Stomach (tissue), 9 donors: ENCODE measurements around the gene ADAM11. TPM values are rescaled to one million over a fixed set of nuclear protein-coding genes. Genes with fewer than 3 reads are reported as not detected.

Source experiments
- DNase-seq, 2 donors: peaks; one replicate each; pipeline versions ENCODE4 v3.0.0 to v3.0.0-alpha.2; 2013 to 2019
- H3K27ac ChIP-seq, 5 donors: fragments of 200-600 bp in 4 of 5; sonication (generic) in 4 of 5; one replicate each; pipeline ENCODE4 v1.5.1; 2013 to 2019; ENCODE audit warnings: mild to moderate bottlenecking in 1 of 5, moderate library complexity in 1 of 5
- H3K27me3 ChIP-seq, 3 donors: fragments of 200-600 bp; sonication (generic); one replicate each; pipeline ENCODE4 v1.5.1; 2017 to 2019; ENCODE audit warnings: mixed run types in 1 of 3
- H3K36me3 ChIP-seq, 4 donors: fragments of 200-600 bp; sonication (generic); 1 replicate in 3 of 4; 2 replicates in 1 of 4; pipeline ENCODE4 v1.5.1; 2016 to 2019
- H3K4me1 ChIP-seq, 4 donors: fragments of 200-600 bp; sonication (generic); one replicate each; pipeline ENCODE4 v1.5.1; 2016 to 2019
- H3K4me3 ChIP-seq, 4 donors: fragments of 200-600 bp; sonication (generic) in 3 of 4; one replicate each; pipeline ENCODE4 v1.5.1; 2016 to 2019; ENCODE audit warnings: mild to moderate bottlenecking in 1 of 4
- H3K9me3 ChIP-seq, 4 donors: fragments of 200-600 bp; sonication (generic); one replicate each; pipeline ENCODE4 v1.5.1; 2016 to 2019
- EP300 ChIP-seq: sonication (generic); formaldehyde crosslinking; IDR thresholded peaks from one replicate; pipeline ENCODE4 v1.6.1; 2017; ENCODE audit warnings: antibody characterized with exemption
- POLR2A ChIP-seq, 4 donors: fragments of 450-650 bp; IDR thresholded peaks; one replicate each; pipeline ENCODE4 v1.6.1; 2016; ENCODE audit warnings: antibody characterized with exemption in 4 of 4, control low read depth in 2 of 4, mild to moderate bottlenecking in 1 of 4, moderate library complexity in 1 of 4
- POLR2AphosphoS5 ChIP-seq, 3 donors: sonication (generic); formaldehyde crosslinking; IDR thresholded peaks; one replicate each; pipeline ENCODE4 v1.6.1; 2016; ENCODE audit warnings: antibody characterized with exemption in 3 of 3
- WGBS, 5 donors: extraction: QIAGEN DNeasy Blood & Tissue Kit in 3 of 5; methylation state at CpG; one replicate each; pipeline versions ENCODE4 v1.1.5 to v1.1.7; 2013 to 2018; 5-methylcytosine and 5-hydroxymethylcytosine counted together
- intact Hi-C: fragments of 100-400 bp; cut with DNase I; formaldehyde crosslinking; loops from one replicate; pipeline ENCODE4 v1.15.1; 2023; ENCODE audit warnings: low total_unique reads
- polyA plus RNA-seq, 3 donors: library from polyadenylated mRNA; stranded (reverse); fragments of 200-250 nt; gene quantifications; one replicate each; pipeline ENCODE4 v1.2.3, GENCODE V29; 2013
- total RNA-seq, 5 donors: library from RNA; depleted of rRNA; stranded (reverse); fragments of >200 nt; gene quantifications; one replicate each; pipeline versions ENCODE4 v1.1.0 to v1.2.3, GENCODE V29; 2014 to 2016
- TF ChIP-seq, protein P1 (sequence below), 7 experiments: fragments of 450-650 bp in 4 of 7; fragments of 200-600 bp in 3 of 7; sonication (generic) in 3 of 7; IDR thresholded peaks; one replicate each; pipeline ENCODE4 v1.5.1; 2016 to 2019; ENCODE audit warnings: antibody characterized with exemption in 7 of 7, control low read depth in 2 of 7, mild to moderate bottlenecking in 1 of 7
- donor health status: healthy with polysubstance abuse.
- donor health status: Bipolar disorder and iron deficiency.
- donor health status: healthy.

The ADAM11 gene
- total and polyA plus RNA-seq, 8 donors: 0.19 to 57.6 (median 0.73) TPM; not detected in 3

DNA sequence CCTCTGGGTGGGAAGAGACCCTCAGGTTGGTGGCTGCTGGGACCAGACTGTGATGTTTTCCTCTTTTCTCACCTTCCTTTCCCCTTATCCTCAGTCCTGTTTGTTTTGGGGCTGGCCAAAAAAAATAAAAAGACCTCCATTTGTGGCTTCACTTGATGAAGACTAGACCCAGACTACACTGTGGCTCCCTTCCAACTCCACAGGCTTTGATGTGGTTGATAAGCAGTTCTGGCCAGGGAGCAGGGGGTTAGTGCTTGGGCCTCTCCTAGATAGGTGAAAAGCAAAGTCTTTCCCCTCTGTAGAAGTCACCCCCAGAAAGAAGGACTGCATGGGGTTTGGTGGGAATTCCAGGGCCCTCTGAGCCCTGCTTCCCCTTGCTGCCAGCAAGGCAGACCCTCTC is 11.2 kb upstream of the ADAM11 start:
- H3K27ac ChIP-seq: no peak overlapping the region
- TF ChIP-seq, protein P1, sequence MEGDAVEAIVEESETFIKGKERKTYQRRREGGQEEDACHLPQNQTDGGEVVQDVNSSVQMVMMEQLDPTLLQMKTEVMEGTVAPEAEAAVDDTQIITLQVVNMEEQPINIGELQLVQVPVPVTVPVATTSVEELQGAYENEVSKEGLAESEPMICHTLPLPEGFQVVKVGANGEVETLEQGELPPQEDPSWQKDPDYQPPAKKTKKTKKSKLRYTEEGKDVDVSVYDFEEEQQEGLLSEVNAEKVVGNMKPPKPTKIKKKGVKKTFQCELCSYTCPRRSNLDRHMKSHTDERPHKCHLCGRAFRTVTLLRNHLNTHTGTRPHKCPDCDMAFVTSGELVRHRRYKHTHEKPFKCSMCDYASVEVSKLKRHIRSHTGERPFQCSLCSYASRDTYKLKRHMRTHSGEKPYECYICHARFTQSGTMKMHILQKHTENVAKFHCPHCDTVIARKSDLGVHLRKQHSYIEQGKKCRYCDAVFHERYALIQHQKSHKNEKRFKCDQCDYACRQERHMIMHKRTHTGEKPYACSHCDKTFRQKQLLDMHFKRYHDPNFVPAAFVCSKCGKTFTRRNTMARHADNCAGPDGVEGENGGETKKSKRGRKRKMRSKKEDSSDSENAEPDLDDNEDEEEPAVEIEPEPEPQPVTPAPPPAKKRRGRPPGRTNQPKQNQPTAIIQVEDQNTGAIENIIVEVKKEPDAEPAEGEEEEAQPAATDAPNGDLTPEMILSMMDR (IDR thresholded peaks at IDR 0.05): no peak
- no peak for TF ChIP-seq POLR2AphosphoS5 (IDR thresholded peaks at IDR 0.05)
- TF ChIP-seq POLR2A (IDR thresholded peaks at IDR 0.05): no peak
- no peak for TF ChIP-seq EP300
- H3K27me3 ChIP-seq: no peaks in the 10 kb centered on the region
- peak in 1 of 2 donors; percentile 2 for DNase-seq
- intact Hi-C loops: no loop called here
- H3K4me3 ChIP-seq: no peak overlapping the region
- H3K9me3 ChIP-seq: no peaks in the 10 kb centered on the region
- peaks cover 0 to 6% (median 0%) of the 10 kb centered on the region in 4 donors for H3K4me1 ChIP-seq
- peaks cover 8 to 60% (median 36%) of the 10 kb centered on the region in 4 donors for H3K36me3 ChIP-seq

DNA sequence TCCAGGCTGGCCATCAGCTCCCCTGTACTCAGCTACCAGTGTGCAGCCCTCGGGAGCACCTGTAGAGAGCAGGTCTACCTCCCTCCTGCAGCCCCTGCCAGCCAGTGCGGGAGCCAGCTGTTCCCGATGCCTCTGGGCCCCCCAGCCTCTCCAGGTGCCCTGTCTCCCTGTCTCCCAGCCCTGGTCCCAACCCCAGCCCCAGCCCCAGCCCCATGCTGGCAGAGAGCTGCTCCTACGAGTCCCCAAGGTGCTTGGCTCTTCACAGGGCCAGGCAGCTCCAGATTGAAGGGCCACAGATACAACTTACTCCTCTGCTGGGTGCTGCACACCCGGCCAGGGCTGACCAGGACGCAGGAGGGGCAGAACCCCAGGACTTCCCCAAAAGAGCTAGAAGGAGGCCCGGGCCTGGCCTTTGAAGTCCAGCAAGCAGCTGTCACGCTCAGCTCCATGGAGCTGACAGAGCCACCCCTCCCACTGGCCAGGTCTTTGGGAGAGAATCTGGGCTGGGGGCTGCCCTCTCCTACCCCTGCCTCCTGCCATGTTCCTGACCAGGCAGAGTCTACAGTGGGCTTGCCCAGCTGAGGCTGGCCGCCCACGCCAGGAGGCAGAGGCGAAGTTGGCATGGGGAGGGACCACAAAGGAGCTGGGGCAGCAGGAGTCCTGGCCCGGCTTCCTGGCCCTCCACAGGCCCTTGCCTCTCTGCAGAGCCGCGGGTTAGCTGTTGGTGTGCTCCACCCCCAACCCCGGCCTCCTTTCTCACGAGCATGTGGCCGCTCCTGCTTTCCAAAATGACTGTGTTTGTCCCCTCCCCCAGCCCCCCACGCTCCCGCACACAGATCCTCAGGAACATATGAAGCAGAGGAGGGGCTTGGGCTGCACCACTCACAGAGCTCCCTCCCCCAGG is 9.5 kb upstream of the ADAM11 start:
- DNase-seq: peak in 1 of 2 donors; percentile 82
- no peak for TF ChIP-seq POLR2AphosphoS5 (IDR thresholded peaks at IDR 0.05)
- no peak for TF ChIP-seq EP300
- TF ChIP-seq POLR2A (IDR thresholded peaks at IDR 0.05): no peak
- TF ChIP-seq, protein P1 (IDR thresholded peaks at IDR 0.05): no peak
- Histone ChIP-seq H3K27ac (no peak overlapping the region), H3K4me1 (peaks cover 0 to 6% (median 0%) of the 10 kb centered on the region in 4 donors), H3K27me3 (no peaks in the 10 kb centered on the region), H3K4me3 (peak overlapping the region in 1 of 4 donors; percentile 6), H3K36me3 (peaks cover 8 to 56% (median 32%) of the 10 kb centered on the region in 4 donors), H3K9me3 (no peaks in the 10 kb centered on the region)
- WGBS, 5 donors: 76 to 91% (median 86%) methylated on average over 8 to 19 of the region's 19 CpGs
- intact Hi-C loops: no loop called here

DNA sequence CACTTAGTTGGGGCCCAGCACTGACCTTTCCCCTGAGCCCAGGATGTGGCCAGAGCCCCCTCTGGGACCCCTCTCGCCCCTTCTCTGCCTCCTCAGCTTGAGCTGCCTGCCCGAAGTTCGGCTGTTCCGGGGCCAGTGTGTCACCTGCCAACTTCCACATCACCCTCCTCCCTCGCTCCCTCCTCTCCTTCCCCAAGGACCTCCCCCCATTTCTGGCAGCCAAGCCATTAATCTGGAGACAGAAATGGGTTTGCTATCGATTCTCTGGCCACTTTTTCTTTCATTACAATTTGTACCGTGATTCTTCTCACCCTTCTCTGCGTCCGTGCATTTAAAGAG is 8.8 kb upstream of the ADAM11 start:
- no peaks in the 10 kb centered on the region for H3K27me3 ChIP-seq
- H3K27ac ChIP-seq: no peak overlapping the region
- peaks cover 8 to 56% (median 32%) of the 10 kb centered on the region in 4 donors for H3K36me3 ChIP-seq
- DNase-seq: no peak
- no peaks in the 10 kb centered on the region for H3K9me3 ChIP-seq
- peaks cover 0 to 6% (median 0%) of the 10 kb centered on the region in 4 donors for H3K4me1 ChIP-seq
- 68 to 81% (median 76%) methylated on average over 9 of the region's 9 CpGs for WGBS, 5 donors
- intact Hi-C loops: no loop called here
- H3K4me3 ChIP-seq: peak overlapping the region in 1 of 4 donors; percentile 6
- TF ChIP-seq POLR2AphosphoS5 (IDR thresholded peaks at IDR 0.05): no peak
- TF ChIP-seq, protein P1 (IDR thresholded peaks at IDR 0.05): no peak
- no peak for TF ChIP-seq EP300
- no peak for TF ChIP-seq POLR2A (IDR thresholded peaks at IDR 0.05)

DNA sequence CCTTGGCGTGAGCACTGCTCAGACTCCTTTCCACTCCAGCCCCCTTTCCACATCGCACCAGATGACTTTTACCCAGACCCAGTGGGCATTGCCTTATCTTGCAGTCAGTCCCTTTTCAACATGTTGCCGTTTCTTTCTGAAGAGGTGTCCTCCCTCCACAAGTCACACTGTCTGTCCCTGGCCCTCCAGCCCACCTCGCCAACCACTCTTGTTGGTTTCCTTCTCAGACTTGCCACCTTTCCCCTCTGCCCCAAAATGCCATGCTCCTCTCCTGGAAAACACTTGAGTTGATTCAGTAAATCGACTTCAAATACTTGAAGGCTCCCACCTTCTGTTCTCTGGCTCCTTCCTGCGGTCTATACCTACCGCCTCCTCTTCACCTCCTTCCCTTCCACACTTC is 7.5 kb upstream of the ADAM11 start:
- Histone ChIP-seq H3K4me1 (peaks cover 0 to 6% (median 0%) of the 10 kb centered on the region in 4 donors), H3K36me3 (peaks cover 8 to 56% (median 32%) of the 10 kb centered on the region in 4 donors), H3K27me3 (no peaks in the 10 kb centered on the region), H3K4me3 (no peak overlapping the region), H3K9me3 (no peaks in the 10 kb centered on the region), H3K27ac (no peak overlapping the region)
- TF ChIP-seq POLR2AphosphoS5 (IDR thresholded peaks at IDR 0.05) (no peak), POLR2A (IDR thresholded peaks at IDR 0.05) (no peak), EP300 (no peak)
- TF ChIP-seq, protein P1 (IDR thresholded peaks at IDR 0.05): no peak
- peak in 1 of 2 donors; percentile 1 for DNase-seq
- WGBS, 5 donors: 87 to 97% (median 91%) methylated on average over 7 of the region's 7 CpGs
- intact Hi-C loops: no loop called here
